Caco-2 (cell line): ENCODE results near the gene CST11. TPM values are rescaled to one million over a fixed set of nuclear protein-coding genes. Genes with fewer than 3 reads are reported as not detected.

Experiments used
- BruUV-seq: library from RNA; stranded (reverse); fragments of 400-500 nt; replicated peaks from 2 replicates; lab custom pipeline; 2021; lab: Mats Ljungman, UMichigan
- CTCF ChIA-PET: fragments of 300-600 bp; sonication (Branson Sonifier 250); formaldehyde crosslinking; loops from one replicate; lab custom pipeline; 2022; ENCODE audit warnings: antibody characterized with exemption; lab: Charles Lee
- POLR2A ChIA-PET: fragments of 300-600 bp; sonication (Branson Sonifier 250); formaldehyde crosslinking; loops from one replicate; lab custom pipeline; 2022; ENCODE audit warnings: antibody characterized with exemption; lab: Charles Lee
- DNase-seq, 2 experiments: peaks; one replicate each; pipeline versions ENCODE4 v3.0.0 to v3.0.0-alpha.2; 2020 to 2022
- H3K27me3 ChIP-seq: replicated peaks from 2 replicates; pipeline ENCODE4 v1.6.0; 2011; ENCODE audit warnings: low read length; ENCODE audit not compliant: control insufficient read depth, insufficient read depth
- H3K36me3 ChIP-seq: 2 replicates; pipeline ENCODE4 v1.5.1; 2011; ENCODE audit warnings: low read length; ENCODE audit not compliant: control insufficient read depth, insufficient read depth
- H3K4me1 ChIP-seq: fragments of 250-450 bp; sonication (Bioruptor Pico); 2 replicates; pipeline ENCODE4 v1.5.1; 2020; ENCODE audit warnings: mild to moderate bottlenecking
- H3K4me3 ChIP-seq: 2 replicates; pipeline ENCODE4 v1.5.1; 2011; ENCODE audit warnings: low read depth, mild to moderate bottlenecking, control low read depth, low read length
- H3K9me3 ChIP-seq: fragments of 250-450 bp; sonication (Bioruptor Pico); 2 replicates; pipeline ENCODE4 v1.5.1; 2020; ENCODE audit warnings: mild to moderate bottlenecking, moderate library complexity
- H3K27ac Mint-ChIP-seq: one replicate; pipeline ENCODE4 v1.8.0; 2022; ENCODE audit warnings: mixed read lengths; ENCODE audit not compliant: unreplicated experiment
- H3K27me3 Mint-ChIP-seq: one replicate; pipeline ENCODE4 v1.8.0; 2022; ENCODE audit warnings: mixed read lengths; ENCODE audit not compliant: insufficient read depth, unreplicated experiment
- H3K36me3 Mint-ChIP-seq: one replicate; pipeline ENCODE4 v1.8.0; 2022; ENCODE audit warnings: mild to moderate bottlenecking, mixed read lengths; ENCODE audit not compliant: insufficient read depth, unreplicated experiment
- H3K4me1 Mint-ChIP-seq: one replicate; pipeline ENCODE4 v1.8.0; 2022; ENCODE audit warnings: low read depth, mixed read lengths; ENCODE audit not compliant: unreplicated experiment
- H3K4me3 Mint-ChIP-seq: one replicate; pipeline ENCODE4 v1.8.0; 2022; ENCODE audit warnings: mild to moderate bottlenecking, moderate library complexity, mixed read lengths; ENCODE audit not compliant: unreplicated experiment
- H3K9me3 Mint-ChIP-seq: one replicate; pipeline ENCODE4 v1.8.0; 2022; ENCODE audit warnings: mixed read lengths; ENCODE audit not compliant: unreplicated experiment
- CTCF ChIP-seq, 2 experiments: fragments of 200-600 bp in 1 of 2; IDR thresholded peaks; 1 replicate in 1 of 2; 2 replicates in 1 of 2; pipeline versions ENCODE4 v1.5.1 to v1.8.0; 2011 to 2022; ENCODE audit warnings: antibody characterized with exemption in 1 of 2, control low read depth in 1 of 2, inconsistent platforms in 1 of 2, low read depth in 1 of 2, low read length in 1 of 2, mild to moderate bottlenecking in 1 of 2, moderate library complexity in 1 of 2; ENCODE audit not compliant: insufficient read depth in 1 of 2, severe bottlenecking in 1 of 2, unreplicated experiment in 1 of 2
- intact Hi-C: fragments of 100-400 bp; cut with micrococcal nuclease; formaldehyde crosslinking; loops from one replicate; pipeline ENCODE4 v1.10.0; 2022; ENCODE audit not compliant: unreplicated experiment
- total RNA-seq: library from RNA; stranded (reverse); gene quantifications from 2 replicates; pipeline ENCODE4 v1.2.3, GENCODE V29; 2022

CST11 gene
- total RNA-seq, 1 experiment from 2014 or later: not detected

DNA sequence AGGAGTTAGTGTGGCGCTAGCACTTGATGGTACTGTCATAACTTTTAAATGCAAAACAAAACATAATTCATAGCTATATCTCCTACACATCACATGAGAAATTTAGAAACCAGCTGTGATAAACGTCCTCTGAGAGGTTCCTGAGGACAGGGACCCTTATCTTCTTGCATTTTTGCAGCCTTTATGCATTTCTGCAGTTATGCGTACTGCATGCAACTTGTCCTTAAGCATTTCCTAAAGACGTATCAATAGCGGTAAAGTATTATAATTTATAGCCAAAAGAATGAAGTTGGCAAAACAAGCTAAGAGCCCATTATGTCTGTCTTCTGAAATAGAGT, 33.0 kb downstream of the CST11 start:
- no peak overlapping the region for H3K27ac Mint-ChIP-seq
- TSS peak; percentile 35 for BruUV-seq
- Histone ChIP-seq H3K9me3 (no peaks in the 10 kb centered on the region), H3K4me3 (peak overlapping the region; percentile 96), H3K27me3 (no peaks in the 10 kb centered on the region), H3K36me3 (no peaks in the 10 kb centered on the region), H3K4me1 (peaks cover 12% of the 10 kb centered on the region)
- H3K27me3 Mint-ChIP-seq: no peaks in the 10 kb centered on the region
- H3K9me3 Mint-ChIP-seq: no peaks in the 10 kb centered on the region
- no peaks in the 10 kb centered on the region for H3K36me3 Mint-ChIP-seq
- POLR2A ChIA-PET: interaction anchor here (1.0 kb wide), 1 partner anchor 62 kb away, joined by 3 read pairs; no protein-coding TSS in a partner anchor
- no peak for TF ChIP-seq CTCF (IDR thresholded peaks at IDR 0.05; ENCODE audit: insufficient read depth in 1 of 2, low read depth in 1 of 2, low read length in 1 of 2, severe bottlenecking in 1 of 2, unreplicated experiment in 1 of 2)
- DNase-seq: no peak
- intact Hi-C loops: no loop called here
- peak overlapping the region; percentile 94 for H3K4me3 Mint-ChIP-seq
- CTCF ChIA-PET: no interaction called here
- peaks cover 5% of the 10 kb centered on the region for H3K4me1 Mint-ChIP-seq

- no peak for TF ChIP-seq CTCF (IDR thresholded peaks at IDR 0.05; ENCODE audit: insufficient read depth in 1 of 2, low read depth in 1 of 2, low read length in 1 of 2, severe bottlenecking in 1 of 2, unreplicated experiment in 1 of 2)
- no TSS peak for BruUV-seq
- H3K4me3 ChIP-seq: no peak overlapping the region
- H3K36me3 ChIP-seq: no peaks in the 10 kb centered on the region
- peaks cover 10% of the 10 kb centered on the region for H3K4me1 Mint-ChIP-seq
- H3K4me1 ChIP-seq: peaks cover 12% of the 10 kb centered on the region
- no peak for DNase-seq
- no peaks in the 10 kb centered on the region for H3K27me3 Mint-ChIP-seq
- H3K9me3 ChIP-seq: no peaks in the 10 kb centered on the region
- H3K4me3 Mint-ChIP-seq: no peak overlapping the region
- CTCF ChIA-PET: no interaction called here
- intact Hi-C loops: no loop called here
- no peak overlapping the region for H3K27ac Mint-ChIP-seq
- H3K27me3 ChIP-seq: no peaks in the 10 kb centered on the region
- H3K9me3 Mint-ChIP-seq: no peaks in the 10 kb centered on the region
- no peaks in the 10 kb centered on the region for H3K36me3 Mint-ChIP-seq
- POLR2A ChIA-PET: no interaction called here
Measured at GRCh38 chr20:23417861-23418260, 34.8 kb downstream of the CST11 start.

- H3K4me3 ChIP-seq: no peak overlapping the region
- CTCF ChIA-PET: interaction anchor here (1.1 kb wide), 1 partner anchor 26 kb away, joined by 4 read pairs; no protein-coding TSS in a partner anchor
- Mint-ChIP-seq H3K4me3 (no peak overlapping the region), H3K27ac (no peak overlapping the region), H3K9me3 (no peaks in the 10 kb centered on the region), H3K4me1 (peaks cover 5% of the 10 kb centered on the region), H3K27me3 (no peaks in the 10 kb centered on the region), H3K36me3 (no peaks in the 10 kb centered on the region)
- H3K27me3 ChIP-seq: no peaks in the 10 kb centered on the region
- no TSS peak for BruUV-seq
- no peaks in the 10 kb centered on the region for H3K36me3 ChIP-seq
- H3K4me1 ChIP-seq: peaks cover 14% of the 10 kb centered on the region
- POLR2A ChIA-PET: no interaction called here
- no peak for TF ChIP-seq CTCF (IDR thresholded peaks at IDR 0.05; ENCODE audit: insufficient read depth in 1 of 2, low read depth in 1 of 2, low read length in 1 of 2, severe bottlenecking in 1 of 2, unreplicated experiment in 1 of 2)
- intact Hi-C loops: no loop called here
- DNase-seq: no peak
- no peaks in the 10 kb centered on the region for H3K9me3 ChIP-seq
Measured at GRCh38 chr20:23415959-23416583, 36.6 kb downstream of the CST11 start.
